ENCODE data around the gene KMT2E.
"Not testable (repeated sequence)": the region's sequence is repeated elsewhere in the genome, so short reads cannot be mapped to it uniquely, and the experiment has no call there.

Gene KMT2E

DNA sequence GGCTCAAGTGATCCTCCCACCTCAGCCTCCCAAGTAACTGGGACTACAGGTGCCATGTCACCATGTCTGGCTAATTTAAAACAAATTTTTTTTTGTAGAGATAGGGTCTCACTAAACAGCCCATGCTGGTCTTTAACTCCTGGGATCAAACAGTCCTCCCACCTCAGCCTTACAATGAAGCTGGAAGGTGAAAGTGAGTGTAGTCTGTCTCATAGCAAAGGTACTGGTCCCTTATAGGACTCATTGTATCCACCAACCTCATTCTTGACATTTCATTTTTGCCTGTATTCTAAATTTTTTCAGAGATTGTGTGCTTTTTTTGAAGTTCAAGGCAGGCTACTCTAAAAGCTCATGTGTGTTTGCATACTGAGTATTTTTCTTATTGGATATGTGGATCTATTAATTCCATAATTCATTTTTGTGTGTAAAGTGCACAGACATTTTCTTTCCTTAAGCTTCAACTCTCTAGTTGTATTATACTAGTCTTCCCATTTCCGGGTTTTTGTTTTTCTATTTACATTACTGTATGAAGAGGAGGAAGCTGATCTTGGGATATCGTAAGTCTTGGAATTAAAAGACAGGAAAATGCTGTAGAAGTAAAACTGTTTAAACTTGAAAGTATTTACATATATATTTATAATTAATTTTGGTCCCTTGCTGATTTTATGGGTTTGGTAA, 13.3 kb downstream of the KMT2E start:
- no peak for DNase-seq (ENCODE audit: low read depth in 2 of 2)

- DNase-seq (ENCODE audit: low read depth in 2 of 2), result no peak
These were observed 14.0 kb downstream of the KMT2E start for GRCh38 chr7:105028004-105028403.

- not testable (repeated sequence) for DNase-seq (ENCODE audit: low read depth in 2 of 2)
These were observed 14.9 kb downstream of the KMT2E start for GRCh38 chr7:105028941-105029340.

DNA sequence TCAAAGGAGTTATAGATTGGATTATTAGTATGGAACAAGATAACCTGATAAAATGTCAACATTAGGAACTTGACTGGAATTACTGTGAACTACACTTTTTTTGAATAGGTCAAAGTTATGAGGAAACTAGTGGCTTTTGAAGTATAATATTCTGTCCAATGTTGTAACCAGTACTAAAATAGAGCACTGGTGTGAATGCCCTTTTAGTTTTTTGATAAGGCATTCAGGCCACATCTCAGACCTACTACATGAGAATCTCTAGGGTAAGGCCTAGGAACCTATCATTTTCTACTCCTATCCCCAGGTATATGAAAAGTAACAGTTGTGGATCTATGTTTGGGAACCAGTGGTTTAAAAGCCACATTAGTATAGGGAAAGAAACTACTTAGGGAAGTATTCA, 16.4 kb downstream of the KMT2E start:
- no peak for DNase-seq (ENCODE audit: low read depth in 2 of 2)

- DNase-seq (ENCODE audit: low read depth in 2 of 2), result no peak
These were observed 18.7 kb downstream of the KMT2E start for GRCh38 chr7:105032553-105033214.

GRCh38 chr7:105035349-105035748, 21.3 kb downstream of the KMT2E start:
- DNase-seq (ENCODE audit: low read depth in 2 of 2), result no peak

DNA sequence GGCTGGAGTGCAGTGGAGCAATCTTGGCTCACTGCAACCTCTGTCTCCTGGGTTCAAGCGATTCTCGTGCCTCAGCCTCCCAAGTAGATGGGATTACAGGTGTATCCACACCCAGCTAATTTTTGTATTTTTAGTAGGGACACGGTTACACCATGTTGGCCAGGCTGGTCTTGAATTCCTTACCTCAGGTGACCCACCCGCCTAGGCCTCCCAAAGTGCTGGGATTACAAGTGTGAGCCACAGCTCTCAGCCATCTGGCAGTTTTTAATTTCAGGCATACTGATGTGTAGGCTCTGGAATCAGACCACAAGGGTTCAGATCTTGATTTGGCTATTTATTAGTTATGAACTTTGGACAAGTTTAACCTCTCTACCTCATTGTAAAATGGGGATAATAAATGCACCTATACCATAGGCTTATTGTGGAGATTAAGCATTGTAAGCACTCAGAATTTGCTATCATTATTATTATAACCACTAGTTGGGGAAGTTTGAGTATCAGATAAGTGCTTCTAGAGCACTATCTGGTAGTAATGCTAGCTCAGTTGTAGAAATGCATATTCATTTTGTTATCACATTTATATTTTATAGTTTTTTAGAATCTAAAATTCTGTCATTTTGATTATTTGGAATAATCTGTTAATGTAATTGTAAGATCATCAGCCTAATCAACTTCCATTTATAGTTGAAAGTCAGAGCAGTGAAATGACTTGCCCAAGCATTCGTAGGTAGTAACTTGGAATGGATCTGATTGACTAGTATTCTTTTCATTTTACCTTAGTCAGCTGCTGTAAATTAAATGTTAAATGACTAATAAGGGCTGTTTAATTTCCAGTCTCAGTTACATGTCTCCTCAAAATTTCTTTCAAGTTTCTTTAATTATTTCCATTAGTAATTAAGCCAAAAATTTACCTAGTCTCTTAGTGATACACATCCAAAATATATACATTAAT, 22.5 kb downstream of the KMT2E start:
- no peak for DNase-seq (ENCODE audit: low read depth in 2 of 2)

DNA sequence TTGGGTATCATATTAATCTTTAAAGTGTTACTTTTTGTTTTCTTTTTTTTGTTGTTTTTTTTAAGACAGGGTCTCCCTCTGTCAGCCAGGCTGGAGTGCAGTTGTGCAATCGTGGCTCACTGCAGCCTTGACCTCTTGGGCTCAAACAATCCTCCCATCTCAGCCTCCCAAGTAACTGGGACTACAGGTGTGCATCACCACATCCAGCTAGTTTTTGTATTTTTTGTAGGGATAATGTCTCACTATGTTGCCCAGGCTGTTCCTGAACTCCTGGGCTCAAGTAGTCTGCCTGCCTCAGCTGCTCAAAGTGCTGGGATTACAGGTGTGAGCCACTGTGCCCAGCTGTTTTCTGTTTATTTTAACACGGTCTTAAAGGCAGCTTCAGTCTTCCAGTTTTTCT, 23.3 kb downstream of the KMT2E start:
- no peak for DNase-seq (ENCODE audit: low read depth in 2 of 2)

DNA sequence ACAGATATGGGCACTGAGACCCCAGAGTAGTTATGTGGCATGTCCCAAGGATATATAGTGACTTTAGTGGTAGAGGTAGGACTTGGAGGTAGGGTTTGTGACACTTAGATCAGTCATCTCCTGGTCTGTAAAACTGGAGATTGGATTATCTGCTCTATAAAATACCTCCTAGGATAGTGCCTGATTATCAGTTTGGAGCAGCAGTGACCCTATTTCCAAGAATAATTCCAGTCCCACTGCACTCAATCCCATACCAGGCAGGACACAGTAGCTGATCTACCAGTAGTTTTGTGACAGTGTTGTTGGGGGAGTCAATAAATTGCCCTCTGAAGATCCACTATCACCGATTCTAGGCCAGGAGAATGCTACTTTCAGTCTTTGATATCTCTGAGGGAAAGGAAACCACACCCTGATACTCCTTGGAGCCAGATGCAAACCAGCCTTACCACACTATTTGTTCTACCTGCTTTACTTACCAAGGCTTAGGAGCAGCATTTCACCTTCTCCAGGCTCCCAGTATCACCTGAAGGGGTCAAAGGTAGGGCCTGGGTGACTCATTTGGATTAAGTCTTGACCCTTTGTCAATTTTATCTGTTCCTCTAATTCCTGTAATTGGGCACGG, 30.6 kb downstream of the KMT2E start:
- DNase-seq (ENCODE audit: low read depth in 2 of 2), result no peak

DNA sequence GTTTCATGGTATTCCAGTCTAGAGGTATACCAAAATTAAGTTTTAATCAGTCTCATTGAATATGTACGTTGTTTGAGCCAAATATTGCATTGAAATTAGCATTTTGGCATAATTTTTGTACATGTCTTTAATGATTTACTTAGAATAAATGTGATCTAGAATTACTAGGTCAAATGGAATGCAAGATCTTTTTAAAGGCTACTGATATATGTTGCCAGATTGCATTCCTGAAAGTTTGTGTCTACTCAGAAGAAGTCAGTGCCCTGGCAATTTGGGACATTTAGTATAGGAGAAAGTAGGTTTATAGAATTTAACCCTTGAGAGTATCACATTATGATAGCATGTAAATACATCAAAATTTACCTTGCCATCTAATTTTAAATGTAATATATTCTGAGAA, 32.4 kb downstream of the KMT2E start:
- DNase-seq (ENCODE audit: low read depth in 2 of 2), result no peak

DNA sequence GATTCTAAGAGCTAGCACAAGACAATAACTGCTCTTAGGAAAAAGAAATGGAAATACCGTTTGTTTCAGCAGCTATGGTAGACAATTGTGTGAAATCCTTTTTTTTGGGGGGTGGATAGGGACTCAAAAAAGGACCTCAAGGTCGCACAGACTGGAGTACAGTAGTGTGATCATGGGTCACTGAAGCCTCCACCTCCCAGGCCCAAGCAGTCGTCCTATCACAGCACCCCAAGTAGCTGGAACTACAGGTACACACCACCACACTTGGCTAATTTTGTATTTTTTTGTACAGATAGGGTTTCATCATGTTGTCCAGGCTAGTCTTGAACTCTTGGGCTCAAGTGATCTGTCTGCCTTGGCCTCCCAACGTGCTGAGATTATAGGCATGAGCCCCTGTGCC, 33.9 kb downstream of the KMT2E start:
- no peak for DNase-seq (ENCODE audit: low read depth in 2 of 2)

- no peak for DNase-seq (ENCODE audit: low read depth in 2 of 2)
These were observed 36.5 kb downstream of the KMT2E start for GRCh38 chr7:105050493-105050892.

DNA sequence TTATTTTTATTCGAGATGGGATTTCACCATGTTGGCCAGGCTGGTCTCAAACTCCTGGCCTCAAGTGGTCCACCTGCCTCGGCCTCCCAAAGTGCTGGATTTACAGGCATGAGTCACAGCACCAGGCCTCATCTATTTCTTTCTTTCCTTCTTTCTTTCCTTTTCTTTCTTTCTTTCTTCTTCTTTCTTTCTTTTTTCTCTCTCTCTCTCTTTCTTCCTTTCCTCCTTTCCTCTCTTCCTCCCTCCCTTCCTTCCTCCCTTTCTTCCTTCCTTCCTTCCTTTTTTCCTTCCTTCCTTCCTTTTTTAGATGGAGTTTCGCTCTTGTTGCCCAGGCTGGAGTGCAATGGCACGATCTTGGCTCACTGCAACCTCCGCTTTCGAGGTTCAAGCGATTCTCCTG, 36.9 kb downstream of the KMT2E start:
- DNase-seq (ENCODE audit: low read depth in 2 of 2), result not testable (repeated sequence)

DNA sequence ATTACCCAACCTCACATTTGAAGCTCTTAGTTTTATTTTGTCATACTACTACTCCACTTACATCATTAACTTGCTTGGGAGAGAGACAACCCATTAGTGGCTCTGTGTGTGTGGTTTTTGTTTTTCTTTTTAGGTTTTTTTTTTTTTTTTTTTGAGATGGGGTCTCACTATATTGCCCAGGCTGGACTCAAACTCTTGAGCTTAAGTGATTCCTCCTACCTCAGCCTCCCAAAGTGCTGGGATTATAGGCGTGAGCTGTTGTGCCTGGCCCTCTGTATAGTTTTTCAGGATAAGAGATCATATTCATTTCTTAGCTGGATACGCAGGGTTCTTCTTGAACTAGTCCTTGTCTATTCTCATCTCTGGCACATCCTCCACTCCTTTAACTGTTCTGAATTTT, 41.1 kb downstream of the KMT2E start:
- DNase-seq (ENCODE audit: low read depth in 2 of 2), result no peak

DNA sequence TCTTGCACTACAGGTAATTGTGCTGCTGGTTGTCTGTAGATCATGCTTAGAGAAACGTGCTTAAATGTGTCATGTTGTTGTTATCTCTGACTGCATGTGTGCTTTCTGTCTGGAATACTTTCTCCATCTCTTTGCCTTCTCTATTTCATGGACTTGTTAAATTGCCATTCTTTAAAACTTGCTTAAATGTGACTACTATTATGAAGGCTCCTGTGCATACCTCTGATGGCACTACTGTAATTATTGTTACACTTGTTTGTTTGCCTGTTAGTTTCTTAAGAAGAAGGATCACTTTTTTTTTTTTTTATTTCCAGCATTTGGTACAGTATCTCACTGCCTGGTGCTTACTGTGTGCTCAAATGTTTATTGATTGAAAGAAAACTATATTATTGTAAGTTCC, 41.6 kb downstream of the KMT2E start:
- no peak for DNase-seq (ENCODE audit: low read depth in 2 of 2)

GRCh38 chr7:105057472-105057871, 43.5 kb downstream of the KMT2E start:
- no peak for DNase-seq (ENCODE audit: low read depth in 2 of 2)

DNA sequence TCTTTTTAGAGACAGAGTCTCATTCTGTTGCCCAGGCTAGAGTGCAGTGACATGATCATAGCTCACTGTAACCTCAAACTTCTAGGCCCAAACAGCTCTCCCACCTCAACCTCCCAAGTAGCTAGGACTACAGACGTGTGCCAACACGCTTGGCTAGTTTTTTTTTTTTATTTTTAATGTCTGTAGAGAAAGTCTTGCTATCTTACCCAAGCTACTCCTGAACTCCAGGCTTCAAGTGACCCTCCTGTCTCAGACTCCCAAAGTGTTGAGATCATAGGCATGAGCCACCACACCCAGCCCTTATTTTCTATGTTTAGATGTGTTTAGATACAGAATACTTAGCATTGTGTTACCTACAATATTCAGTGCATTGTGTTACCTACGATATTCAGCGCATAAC, 46.4 kb downstream of the KMT2E start:
- no peak for DNase-seq (ENCODE audit: low read depth in 2 of 2)

- no peak for DNase-seq (ENCODE audit: low read depth in 2 of 2)
These were observed 46.9 kb downstream of the KMT2E start for GRCh38 chr7:105060923-105061322.

DNA sequence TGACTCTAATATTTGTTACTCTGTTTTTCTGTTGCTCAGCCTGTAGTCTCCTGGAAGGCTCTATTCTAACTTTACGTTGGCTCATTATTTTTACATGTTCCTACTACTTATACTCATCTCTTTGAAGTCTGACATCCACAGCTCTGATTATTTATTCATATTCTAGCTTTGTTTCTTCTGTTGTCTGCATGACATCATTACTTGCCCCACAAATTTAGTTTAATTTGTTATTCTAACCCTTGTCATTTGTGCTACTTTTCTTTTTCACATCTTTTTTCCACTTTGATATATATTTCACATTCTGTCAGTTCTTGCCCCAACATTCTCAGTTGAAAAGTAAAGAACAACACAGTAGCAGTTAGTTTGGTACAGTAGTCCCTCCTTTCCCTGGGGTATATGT, 51.1 kb downstream of the KMT2E start:
- no peak for DNase-seq (ENCODE audit: low read depth in 2 of 2)

DNA sequence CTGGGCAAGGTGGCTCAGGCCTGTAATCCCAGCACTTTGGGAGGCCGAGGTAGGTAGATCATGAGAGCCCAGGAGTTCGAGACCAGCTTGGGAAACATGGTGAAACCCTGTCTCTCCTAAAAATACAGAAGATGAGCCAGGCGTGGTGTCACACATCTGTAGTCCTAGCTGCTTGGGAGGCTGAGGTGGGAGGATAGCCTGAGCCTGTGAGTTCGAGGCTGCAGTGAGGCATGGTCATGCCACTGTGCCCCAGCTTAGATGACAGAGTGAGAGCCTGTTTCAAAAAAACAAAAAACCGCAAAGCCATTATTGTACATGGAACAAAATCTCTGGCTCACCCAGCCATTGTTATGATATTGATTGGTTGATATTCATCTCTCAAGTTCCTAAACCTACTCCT, 53.7 kb downstream of the KMT2E start:
- no peak for DNase-seq (ENCODE audit: low read depth in 2 of 2)

DNA sequence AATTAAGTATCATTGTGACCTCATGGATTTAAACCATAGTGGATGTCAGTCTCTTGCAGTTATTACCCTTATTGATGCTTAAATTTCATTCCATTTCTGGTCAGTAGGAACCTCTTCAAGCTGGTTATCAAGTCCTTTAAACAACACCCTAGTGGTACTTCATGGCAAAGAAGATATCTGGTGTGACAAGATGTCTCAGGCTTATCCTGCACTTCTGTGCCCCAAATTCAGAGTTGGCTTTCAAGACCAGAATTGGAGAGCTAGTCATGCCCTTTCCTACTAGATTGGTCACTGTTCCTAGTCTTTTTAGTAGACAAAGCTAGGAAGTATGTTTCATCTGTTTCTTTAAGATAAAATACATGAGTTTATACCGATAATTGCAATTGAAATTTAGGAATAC, 54.9 kb downstream of the KMT2E start:
- DNase-seq (ENCODE audit: low read depth in 2 of 2), result no peak

GRCh38 chr7:105073143-105073542, 59.1 kb downstream of the KMT2E start:
- no peak for DNase-seq (ENCODE audit: low read depth in 2 of 2)
